ENCODE measurements around the gene TSPAN14. TPM values are rescaled to one million over a fixed set of nuclear protein-coding genes. Genes with fewer than 3 reads are reported as not detected.

Gene TSPAN14
- total RNA-seq, 1 donor = 23.9 TPM

DNA sequence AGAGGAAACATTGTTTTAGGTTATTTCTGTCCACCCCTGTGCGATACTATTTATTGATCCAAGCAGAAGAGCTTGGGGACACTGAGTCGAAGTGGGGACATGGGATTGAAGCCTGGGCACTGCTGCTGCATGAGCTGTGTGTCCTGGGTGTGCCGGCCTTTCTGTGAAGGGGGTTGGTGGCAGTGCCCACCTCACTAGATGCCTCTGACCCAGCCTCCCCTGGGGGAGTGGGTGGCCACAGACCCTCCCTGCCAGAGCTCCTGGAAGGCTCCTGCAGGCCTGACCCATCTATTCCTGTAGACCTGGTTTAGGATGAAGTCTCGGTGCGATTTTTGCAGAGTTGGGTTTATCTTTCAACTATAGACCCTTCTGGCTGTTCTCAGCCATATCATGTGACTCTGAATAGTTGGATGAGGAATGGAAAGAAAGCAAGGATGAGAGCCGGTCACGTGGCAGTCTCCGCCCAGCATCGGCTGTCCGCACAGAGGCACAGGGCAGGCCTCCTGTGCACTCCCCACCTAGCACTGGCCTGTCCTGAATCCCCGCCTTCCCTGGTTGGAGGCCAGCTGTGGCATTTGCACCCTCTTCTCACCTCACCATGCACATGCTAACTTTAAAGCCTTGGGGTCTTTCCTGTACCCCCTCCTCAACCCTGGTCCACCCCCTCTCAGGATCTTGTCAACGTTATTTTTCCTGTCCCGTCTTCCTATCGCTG, 66.0 kb downstream of the TSPAN14 start:
- no peaks in the 10 kb centered on the region for H3K79me2 ChIP-seq (ENCODE audit: insufficient read depth, low read length)
- H3K36me3 ChIP-seq (ENCODE audit: insufficient read depth, low read length) = peaks cover 17% of the 10 kb centered on the region
- no peak overlapping the region for H3K4me3 ChIP-seq (ENCODE audit: insufficient read depth, low read length)
- TF ChIP-seq, protein P1, sequence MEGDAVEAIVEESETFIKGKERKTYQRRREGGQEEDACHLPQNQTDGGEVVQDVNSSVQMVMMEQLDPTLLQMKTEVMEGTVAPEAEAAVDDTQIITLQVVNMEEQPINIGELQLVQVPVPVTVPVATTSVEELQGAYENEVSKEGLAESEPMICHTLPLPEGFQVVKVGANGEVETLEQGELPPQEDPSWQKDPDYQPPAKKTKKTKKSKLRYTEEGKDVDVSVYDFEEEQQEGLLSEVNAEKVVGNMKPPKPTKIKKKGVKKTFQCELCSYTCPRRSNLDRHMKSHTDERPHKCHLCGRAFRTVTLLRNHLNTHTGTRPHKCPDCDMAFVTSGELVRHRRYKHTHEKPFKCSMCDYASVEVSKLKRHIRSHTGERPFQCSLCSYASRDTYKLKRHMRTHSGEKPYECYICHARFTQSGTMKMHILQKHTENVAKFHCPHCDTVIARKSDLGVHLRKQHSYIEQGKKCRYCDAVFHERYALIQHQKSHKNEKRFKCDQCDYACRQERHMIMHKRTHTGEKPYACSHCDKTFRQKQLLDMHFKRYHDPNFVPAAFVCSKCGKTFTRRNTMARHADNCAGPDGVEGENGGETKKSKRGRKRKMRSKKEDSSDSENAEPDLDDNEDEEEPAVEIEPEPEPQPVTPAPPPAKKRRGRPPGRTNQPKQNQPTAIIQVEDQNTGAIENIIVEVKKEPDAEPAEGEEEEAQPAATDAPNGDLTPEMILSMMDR (IDR thresholded peaks at IDR 0.05; ENCODE audit: extremely low read depth, low read depth, low read length) = no peak
- no peaks in the 10 kb centered on the region for H4K20me1 ChIP-seq (ENCODE audit: insufficient read depth, low read length)
- no peaks in the 10 kb centered on the region for H3K9me3 ChIP-seq (ENCODE audit: low read depth, low read length)
- H3K4me2 ChIP-seq (ENCODE audit: insufficient read depth, low read length) = no peak overlapping the region
- DNase-seq (ENCODE audit: insufficient read length, low spot score, missing footprints) = peak; percentile 79
- no peak overlapping the region for H2AFZ ChIP-seq (ENCODE audit: low read length)
- H3K4me1 ChIP-seq (ENCODE audit: insufficient read depth, low read length) = no peaks in the 10 kb centered on the region
- H3K27me3 ChIP-seq (ENCODE audit: insufficient read depth, low read length) = no peaks in the 10 kb centered on the region
- H3K27ac ChIP-seq (ENCODE audit: low read depth, low read length) = no peak overlapping the region

DNA sequence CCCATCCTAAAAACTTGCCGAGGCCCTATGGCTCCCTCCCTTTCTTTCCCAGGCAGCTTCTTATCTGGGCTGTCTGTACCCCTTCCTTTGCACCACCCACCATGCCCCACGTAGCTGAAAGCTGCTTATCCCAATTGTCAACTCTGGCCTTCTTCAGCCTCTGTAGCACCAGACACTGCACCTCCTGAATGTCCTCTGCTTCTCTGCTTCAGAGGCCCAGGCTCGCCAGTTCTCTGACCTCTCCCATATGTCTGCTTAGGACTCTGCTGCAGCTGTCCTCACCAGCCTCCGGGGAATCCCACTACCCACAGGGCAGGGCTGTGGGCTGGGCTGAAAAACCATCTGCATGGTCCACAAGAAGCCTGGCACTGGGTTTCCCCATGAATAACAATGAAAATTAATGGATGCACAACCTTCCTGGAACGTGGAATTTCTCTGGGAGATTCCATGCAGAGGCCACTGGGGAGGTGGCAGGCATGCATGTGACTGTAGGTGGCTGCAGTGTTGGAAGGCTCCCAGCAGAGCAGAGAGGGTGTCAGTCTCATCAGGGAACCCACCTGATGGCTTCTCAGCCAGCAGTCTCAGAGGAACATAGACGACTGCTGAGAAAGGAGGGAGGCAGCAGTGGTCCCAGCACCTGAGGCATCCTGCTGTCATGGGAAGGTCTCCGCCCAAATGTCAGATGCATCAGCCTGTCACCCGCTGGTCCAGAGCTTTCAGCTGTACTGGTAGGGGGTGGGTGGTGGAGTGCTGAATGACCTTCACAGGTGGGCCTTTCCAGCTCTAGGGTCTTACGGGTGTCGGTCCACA, 66.8 kb downstream of the TSPAN14 start:
- Histone ChIP-seq H4K20me1 (ENCODE audit: insufficient read depth, low read length) (no peaks in the 10 kb centered on the region), H3K36me3 (ENCODE audit: insufficient read depth, low read length) (peaks cover 16% of the 10 kb centered on the region), H3K4me3 (ENCODE audit: insufficient read depth, low read length) (no peak overlapping the region), H3K9me3 (ENCODE audit: low read depth, low read length) (no peaks in the 10 kb centered on the region), H2AFZ (ENCODE audit: low read length) (no peak overlapping the region), H3K79me2 (ENCODE audit: insufficient read depth, low read length) (no peaks in the 10 kb centered on the region), H3K27me3 (ENCODE audit: insufficient read depth, low read length) (no peaks in the 10 kb centered on the region), H3K4me2 (ENCODE audit: insufficient read depth, low read length) (no peak overlapping the region), H3K27ac (ENCODE audit: low read depth, low read length) (no peak overlapping the region), H3K4me1 (ENCODE audit: insufficient read depth, low read length) (no peaks in the 10 kb centered on the region)
- TF ChIP-seq, protein P1 (IDR thresholded peaks at IDR 0.05; ENCODE audit: extremely low read depth, low read depth, low read length) = no peak
- DNase-seq (ENCODE audit: insufficient read length, low spot score, missing footprints) = no peak

DNA sequence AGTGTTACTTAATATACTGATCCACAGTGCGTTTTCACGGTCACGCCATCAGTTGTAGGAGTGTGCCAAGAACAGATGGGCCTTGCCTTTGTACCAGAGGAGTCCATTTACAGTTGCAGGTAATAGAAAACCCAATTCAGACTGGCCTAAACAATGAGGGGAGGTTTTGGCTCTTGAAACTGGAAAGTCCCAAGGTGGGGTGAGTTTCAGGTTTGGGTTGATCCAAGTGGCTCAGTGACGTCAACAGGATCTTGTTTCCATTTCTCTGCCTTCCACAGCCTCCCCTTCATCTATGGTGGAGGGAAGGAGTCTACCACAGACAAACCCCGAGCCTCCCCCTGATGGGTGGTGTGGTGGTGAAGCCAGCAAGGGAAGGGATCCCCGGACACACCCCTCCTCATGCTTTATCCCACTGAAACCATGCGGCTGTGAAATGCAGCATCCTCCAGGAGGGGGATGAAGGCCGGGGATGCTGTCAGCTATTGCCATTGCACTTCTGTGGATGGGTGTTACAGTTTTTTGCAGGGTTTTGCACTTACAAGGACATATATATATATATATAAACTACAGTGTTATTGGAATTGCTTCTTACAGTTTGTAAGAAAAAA, 68.8 kb downstream of the TSPAN14 start:
- no peaks in the 10 kb centered on the region for H4K20me1 ChIP-seq (ENCODE audit: insufficient read depth, low read length)
- H3K36me3 ChIP-seq (ENCODE audit: insufficient read depth, low read length) = peaks cover 11% of the 10 kb centered on the region
- H3K27me3 ChIP-seq (ENCODE audit: insufficient read depth, low read length) = no peaks in the 10 kb centered on the region
- H3K4me1 ChIP-seq (ENCODE audit: insufficient read depth, low read length) = no peaks in the 10 kb centered on the region
- H3K9me3 ChIP-seq (ENCODE audit: low read depth, low read length) = no peaks in the 10 kb centered on the region
- H3K4me3 ChIP-seq (ENCODE audit: insufficient read depth, low read length) = no peak overlapping the region
- H3K79me2 ChIP-seq (ENCODE audit: insufficient read depth, low read length) = no peaks in the 10 kb centered on the region
- H3K27ac ChIP-seq (ENCODE audit: low read depth, low read length) = no peak overlapping the region
- no peak overlapping the region for H2AFZ ChIP-seq (ENCODE audit: low read length)
- TF ChIP-seq, protein P1 (IDR thresholded peaks at IDR 0.05; ENCODE audit: extremely low read depth, low read depth, low read length) = no peak
- H3K4me2 ChIP-seq (ENCODE audit: insufficient read depth, low read length) = no peak overlapping the region
- no peak for DNase-seq (ENCODE audit: insufficient read length, low spot score, missing footprints)

DNA sequence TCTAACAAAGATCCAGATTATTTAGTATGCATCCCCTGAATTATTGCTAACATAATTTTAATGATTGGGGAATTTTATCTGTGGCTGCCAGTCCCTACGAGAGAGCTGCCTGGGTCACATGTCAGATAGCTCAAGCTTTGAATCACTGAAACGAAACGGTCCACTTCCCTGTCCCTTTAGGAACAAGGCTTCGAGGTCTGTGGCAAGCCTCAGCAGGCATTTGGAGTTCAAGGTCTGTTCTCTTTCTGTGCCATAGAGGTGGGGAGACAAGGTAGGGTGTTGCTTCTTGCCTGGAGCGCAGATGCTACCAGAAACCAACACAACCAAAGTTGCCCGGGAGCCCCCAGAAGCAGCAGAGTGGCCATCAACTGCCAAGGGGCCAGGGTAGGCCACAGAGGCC, 69.7 kb downstream of the TSPAN14 start:
- H3K9me3 ChIP-seq (ENCODE audit: low read depth, low read length) = no peaks in the 10 kb centered on the region
- H3K27me3 ChIP-seq (ENCODE audit: insufficient read depth, low read length) = no peaks in the 10 kb centered on the region
- TF ChIP-seq, protein P1 (IDR thresholded peaks at IDR 0.05; ENCODE audit: extremely low read depth, low read depth, low read length) = no peak
- peaks cover 3% of the 10 kb centered on the region for H3K36me3 ChIP-seq (ENCODE audit: insufficient read depth, low read length)
- H3K4me1 ChIP-seq (ENCODE audit: insufficient read depth, low read length) = no peaks in the 10 kb centered on the region
- no peak overlapping the region for H3K27ac ChIP-seq (ENCODE audit: low read depth, low read length)
- no peak for DNase-seq (ENCODE audit: insufficient read length, low spot score, missing footprints)
- H3K4me2 ChIP-seq (ENCODE audit: insufficient read depth, low read length) = no peak overlapping the region
- H3K4me3 ChIP-seq (ENCODE audit: insufficient read depth, low read length) = no peak overlapping the region
- no peaks in the 10 kb centered on the region for H4K20me1 ChIP-seq (ENCODE audit: insufficient read depth, low read length)
- no peak overlapping the region for H2AFZ ChIP-seq (ENCODE audit: low read length)
- H3K79me2 ChIP-seq (ENCODE audit: insufficient read depth, low read length) = no peaks in the 10 kb centered on the region

All from osteoblast (primary cell).